ENCODE results near the gene RFX3.

Gene RFX3

GRCh38 chr9:3214741-3215140 lies 311.1 kb downstream of the RFX3 start:
- no peak for TF ChIP-seq EZH2 (IDR thresholded peaks at IDR 0.05; ENCODE audit: borderline replicate concordance, low read depth, low read length, severe bottlenecking)
- TF ChIP-seq, protein P1, sequence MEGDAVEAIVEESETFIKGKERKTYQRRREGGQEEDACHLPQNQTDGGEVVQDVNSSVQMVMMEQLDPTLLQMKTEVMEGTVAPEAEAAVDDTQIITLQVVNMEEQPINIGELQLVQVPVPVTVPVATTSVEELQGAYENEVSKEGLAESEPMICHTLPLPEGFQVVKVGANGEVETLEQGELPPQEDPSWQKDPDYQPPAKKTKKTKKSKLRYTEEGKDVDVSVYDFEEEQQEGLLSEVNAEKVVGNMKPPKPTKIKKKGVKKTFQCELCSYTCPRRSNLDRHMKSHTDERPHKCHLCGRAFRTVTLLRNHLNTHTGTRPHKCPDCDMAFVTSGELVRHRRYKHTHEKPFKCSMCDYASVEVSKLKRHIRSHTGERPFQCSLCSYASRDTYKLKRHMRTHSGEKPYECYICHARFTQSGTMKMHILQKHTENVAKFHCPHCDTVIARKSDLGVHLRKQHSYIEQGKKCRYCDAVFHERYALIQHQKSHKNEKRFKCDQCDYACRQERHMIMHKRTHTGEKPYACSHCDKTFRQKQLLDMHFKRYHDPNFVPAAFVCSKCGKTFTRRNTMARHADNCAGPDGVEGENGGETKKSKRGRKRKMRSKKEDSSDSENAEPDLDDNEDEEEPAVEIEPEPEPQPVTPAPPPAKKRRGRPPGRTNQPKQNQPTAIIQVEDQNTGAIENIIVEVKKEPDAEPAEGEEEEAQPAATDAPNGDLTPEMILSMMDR (IDR thresholded peaks at IDR 0.05; ENCODE audit: borderline replicate concordance, extremely low read depth, low read length, poor library complexity, severe bottlenecking) = no peak
- no peaks in the 10 kb centered on the region for H3K9me3 ChIP-seq (ENCODE audit: insufficient read depth, low read length, severe bottlenecking)
- no peak overlapping the region for H2AFZ ChIP-seq (ENCODE audit: low read depth, low read length)
- no peaks in the 10 kb centered on the region for H4K20me1 ChIP-seq (ENCODE audit: insufficient read depth, low read length)
- no peak for ATAC-seq (ENCODE audit: insufficient read depth, low read depth)
- H3K4me2 ChIP-seq (ENCODE audit: insufficient read depth, low read length) = no peak overlapping the region
- H3K27me3 ChIP-seq (ENCODE audit: insufficient read depth, low read length, poor library complexity) = no peaks in the 10 kb centered on the region
- no peaks in the 10 kb centered on the region for H3K36me3 ChIP-seq (ENCODE audit: insufficient read depth, low read length)
- H3K4me1 ChIP-seq (ENCODE audit: insufficient read depth, low read length) = no peaks in the 10 kb centered on the region
- no peak overlapping the region for H3K27ac ChIP-seq (ENCODE audit: low read length)
- no peaks in the 10 kb centered on the region for H3K79me2 ChIP-seq (ENCODE audit: insufficient read depth, low read length)
- no peak for DNase-seq
- no peak overlapping the region for H3K9ac ChIP-seq (ENCODE audit: low read depth, low read length)
- H3K4me3 ChIP-seq (ENCODE audit: low read depth in 1 of 2, low read length in 2 of 2) = no peak overlapping the region

DNA sequence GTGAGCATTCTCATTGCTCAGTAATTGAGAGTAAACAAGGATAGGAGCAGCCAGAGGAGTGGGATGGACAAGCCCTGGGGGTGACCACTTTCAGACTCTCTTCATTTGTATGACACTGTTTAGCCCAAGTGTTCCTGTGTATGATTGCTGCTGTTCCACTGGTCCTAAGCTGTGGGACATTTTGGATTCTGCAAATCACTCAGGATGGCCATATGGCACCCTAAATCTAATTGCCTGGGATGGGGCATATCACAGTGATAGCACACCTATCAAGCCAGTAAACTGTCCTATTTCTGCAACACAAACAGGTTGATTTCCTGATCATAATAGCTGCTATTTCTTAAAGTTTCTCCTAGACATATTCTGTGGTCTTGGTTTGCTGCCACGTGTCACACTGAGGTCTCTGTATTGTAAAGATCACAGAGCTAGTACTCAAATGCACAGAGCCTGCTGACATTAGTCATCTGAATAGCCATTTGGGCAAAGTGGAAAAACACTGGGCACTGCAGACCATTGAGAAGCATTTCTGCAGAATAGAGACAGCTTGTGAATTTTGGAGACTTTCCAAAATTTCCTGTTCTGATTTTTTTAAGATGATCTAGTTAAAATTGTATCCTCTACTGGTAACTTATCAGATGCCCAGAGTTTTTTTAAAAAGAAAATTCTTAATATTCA lies 320.2 kb downstream of the RFX3 start:
- no peaks in the 10 kb centered on the region for H3K79me2 ChIP-seq (ENCODE audit: insufficient read depth, low read length)
- no peaks in the 10 kb centered on the region for H4K20me1 ChIP-seq (ENCODE audit: insufficient read depth, low read length)
- no peak overlapping the region for H3K27ac ChIP-seq (ENCODE audit: low read length)
- no peaks in the 10 kb centered on the region for H3K9me3 ChIP-seq (ENCODE audit: insufficient read depth, low read length, severe bottlenecking)
- ATAC-seq (ENCODE audit: insufficient read depth, low read depth) (no peak), DNase-seq (no peak)
- TF ChIP-seq EZH2 (IDR thresholded peaks at IDR 0.05; ENCODE audit: borderline replicate concordance, low read depth, low read length, severe bottlenecking) = no peak
- TF ChIP-seq, protein P1 (IDR thresholded peaks at IDR 0.05; ENCODE audit: borderline replicate concordance, extremely low read depth, low read length, poor library complexity, severe bottlenecking) = no peak
- no peak overlapping the region for H3K4me2 ChIP-seq (ENCODE audit: insufficient read depth, low read length)
- H3K9ac ChIP-seq (ENCODE audit: low read depth, low read length) = no peak overlapping the region
- H3K27me3 ChIP-seq (ENCODE audit: insufficient read depth, low read length, poor library complexity) = no peaks in the 10 kb centered on the region
- H3K4me3 ChIP-seq (ENCODE audit: low read depth in 1 of 2, low read length in 2 of 2) = no peak overlapping the region
- H3K4me1 ChIP-seq (ENCODE audit: insufficient read depth, low read length) = no peaks in the 10 kb centered on the region
- no peaks in the 10 kb centered on the region for H3K36me3 ChIP-seq (ENCODE audit: insufficient read depth, low read length)
- no peak overlapping the region for H2AFZ ChIP-seq (ENCODE audit: low read depth, low read length)

- TF ChIP-seq, protein P1 (IDR thresholded peaks at IDR 0.05; ENCODE audit: borderline replicate concordance, extremely low read depth, low read length, poor library complexity, severe bottlenecking) = no peak
- no peak for TF ChIP-seq EZH2 (IDR thresholded peaks at IDR 0.05; ENCODE audit: borderline replicate concordance, low read depth, low read length, severe bottlenecking)
- DNase-seq = no peak
- no peak overlapping the region for H2AFZ ChIP-seq (ENCODE audit: low read depth, low read length)
These were observed 325.4 kb downstream of the RFX3 start for GRCh38 chr9:3200331-3200774.

More at GRCh38 chr9:3200331-3200774, 325.4 kb downstream of the RFX3 start:
- ATAC-seq (ENCODE audit: insufficient read depth, low read depth) = no peak
- no peaks in the 10 kb centered on the region for H3K4me1 ChIP-seq (ENCODE audit: insufficient read depth, low read length)
- no peaks in the 10 kb centered on the region for H3K27me3 ChIP-seq (ENCODE audit: insufficient read depth, low read length, poor library complexity)
- no peak overlapping the region for H3K9ac ChIP-seq (ENCODE audit: low read depth, low read length)
- H3K4me3 ChIP-seq (ENCODE audit: low read depth in 1 of 2, low read length in 2 of 2) = no peak overlapping the region
- no peaks in the 10 kb centered on the region for H4K20me1 ChIP-seq (ENCODE audit: insufficient read depth, low read length)
- H3K36me3 ChIP-seq (ENCODE audit: insufficient read depth, low read length) = no peaks in the 10 kb centered on the region
- no peaks in the 10 kb centered on the region for H3K9me3 ChIP-seq (ENCODE audit: insufficient read depth, low read length, severe bottlenecking)
- no peak overlapping the region for H3K4me2 ChIP-seq (ENCODE audit: insufficient read depth, low read length)
- no peak overlapping the region for H3K27ac ChIP-seq (ENCODE audit: low read length)
- H3K79me2 ChIP-seq (ENCODE audit: insufficient read depth, low read length) = no peaks in the 10 kb centered on the region
